Measurements from ENCODE around the gene SSPN. TPM values are rescaled to one million over a fixed set of nuclear protein-coding genes. Genes with fewer than 3 reads are reported as not detected.

SSPN gene
- total and polyA plus RNA-seq, 4 donors, result 1.2 to 11.4 (median 6.2) TPM

GRCh38 chr12:26250801-26251200, 55.4 kb downstream of the SSPN start:
- ATAC-seq (ENCODE audit: insufficient read depth, low FRiP score) (no peak), DNase-seq (no peak)
- Histone ChIP-seq H3K9me3 (ENCODE audit: control insufficient read depth in 4 of 4, insufficient read depth in 3 of 4, low read length in 3 of 4) (peaks cover 0 to 8% (median 2%) of the 10 kb centered on the region in 4 donors), H3K9ac (ENCODE audit: insufficient read depth in 1 of 2, low read length in 2 of 2) (no peak overlapping the region), H3K27ac (ENCODE audit: low read depth in 1 of 2, low read length in 1 of 2) (no peak overlapping the region), H3K36me3 (ENCODE audit: control insufficient read depth in 4 of 4, insufficient read depth in 4 of 4, low read length in 4 of 4) (no peaks in the 10 kb centered on the region), H3K4me1 (ENCODE audit: control insufficient read depth in 5 of 5, insufficient read depth in 5 of 5, low read length in 5 of 5) (no peaks in the 10 kb centered on the region), H3K27me3 (ENCODE audit: control insufficient read depth in 3 of 3, insufficient read depth in 3 of 3, low read length in 2 of 3) (no peaks in the 10 kb centered on the region), H3K4me3 (no peak overlapping the region)
- 85 to 88% methylated on average over 3 of the region's 3 CpGs for WGBS, 2 donors
- no peak for TF ChIP-seq CTCF (IDR thresholded peaks at IDR 0.05; ENCODE audit: control extremely low read depth, extremely low read depth)

GRCh38 chr12:26251600-26251999, 56.2 kb downstream of the SSPN start:
- no peak overlapping the region for H3K4me3 ChIP-seq
- DNase-seq (no peak), ATAC-seq (ENCODE audit: insufficient read depth, low FRiP score) (peak; percentile 34)
- H3K9ac ChIP-seq (ENCODE audit: insufficient read depth in 1 of 2, low read length in 2 of 2), result no peak overlapping the region
- no peak overlapping the region for H3K27ac ChIP-seq (ENCODE audit: low read depth in 1 of 2, low read length in 1 of 2)
- 69 to 79% methylated on average over 6 of the region's 6 CpGs for WGBS, 2 donors
- no peaks in the 10 kb centered on the region for H3K4me1 ChIP-seq (ENCODE audit: control insufficient read depth in 5 of 5, insufficient read depth in 5 of 5, low read length in 5 of 5)
- H3K36me3 ChIP-seq (ENCODE audit: control insufficient read depth in 4 of 4, insufficient read depth in 4 of 4, low read length in 4 of 4), result no peaks in the 10 kb centered on the region
- peaks cover 0 to 12% (median 4%) of the 10 kb centered on the region in 4 donors for H3K9me3 ChIP-seq (ENCODE audit: control insufficient read depth in 4 of 4, insufficient read depth in 3 of 4, low read length in 3 of 4)
- no peak for TF ChIP-seq CTCF (IDR thresholded peaks at IDR 0.05; ENCODE audit: control extremely low read depth, extremely low read depth)
- no peaks in the 10 kb centered on the region for H3K27me3 ChIP-seq (ENCODE audit: control insufficient read depth in 3 of 3, insufficient read depth in 3 of 3, low read length in 2 of 3)

- Histone ChIP-seq H3K36me3 (ENCODE audit: control insufficient read depth in 4 of 4, insufficient read depth in 4 of 4, low read length in 4 of 4) (no peaks in the 10 kb centered on the region), H3K4me3 (no peak overlapping the region), H3K4me1 (ENCODE audit: control insufficient read depth in 5 of 5, insufficient read depth in 5 of 5, low read length in 5 of 5) (no peaks in the 10 kb centered on the region), H3K9me3 (ENCODE audit: control insufficient read depth in 4 of 4, insufficient read depth in 3 of 4, low read length in 3 of 4) (peaks cover 0 to 12% (median 7%) of the 10 kb centered on the region in 4 donors), H3K27ac (ENCODE audit: low read depth in 1 of 2, low read length in 1 of 2) (no peak overlapping the region), H3K27me3 (ENCODE audit: control insufficient read depth in 3 of 3, insufficient read depth in 3 of 3, low read length in 2 of 3) (no peaks in the 10 kb centered on the region), H3K9ac (ENCODE audit: insufficient read depth in 1 of 2, low read length in 2 of 2) (no peak overlapping the region)
- ATAC-seq (ENCODE audit: insufficient read depth, low FRiP score) (no peak), DNase-seq (no peak)
- WGBS, 2 donors, result 60 to 78% methylated on average over 1 of the region's 1 CpG
- no peak for TF ChIP-seq CTCF (IDR thresholded peaks at IDR 0.05; ENCODE audit: control extremely low read depth, extremely low read depth)
Observed at GRCh38 chr12:26252946-26253345, 57.6 kb downstream of the SSPN start.

All from lung (tissue), 12 donors.